Posterior cingulate gyrus (tissue), 11 donors: ENCODE data around the gene CTSW.

Source experiments
- DNase-seq, 10 donors: peaks; one replicate each; pipeline versions ENCODE4 v3.0.0 to v3.0.0-alpha.2; 2020 to 2021; ENCODE audit warnings: mixed read lengths in 3 of 10
- intact Hi-C: fragments of 100-400 bp; cut with DNase I; formaldehyde crosslinking; loops from one replicate; pipeline ENCODE4 v1.15.1; 2023

The CTSW gene

DNA sequence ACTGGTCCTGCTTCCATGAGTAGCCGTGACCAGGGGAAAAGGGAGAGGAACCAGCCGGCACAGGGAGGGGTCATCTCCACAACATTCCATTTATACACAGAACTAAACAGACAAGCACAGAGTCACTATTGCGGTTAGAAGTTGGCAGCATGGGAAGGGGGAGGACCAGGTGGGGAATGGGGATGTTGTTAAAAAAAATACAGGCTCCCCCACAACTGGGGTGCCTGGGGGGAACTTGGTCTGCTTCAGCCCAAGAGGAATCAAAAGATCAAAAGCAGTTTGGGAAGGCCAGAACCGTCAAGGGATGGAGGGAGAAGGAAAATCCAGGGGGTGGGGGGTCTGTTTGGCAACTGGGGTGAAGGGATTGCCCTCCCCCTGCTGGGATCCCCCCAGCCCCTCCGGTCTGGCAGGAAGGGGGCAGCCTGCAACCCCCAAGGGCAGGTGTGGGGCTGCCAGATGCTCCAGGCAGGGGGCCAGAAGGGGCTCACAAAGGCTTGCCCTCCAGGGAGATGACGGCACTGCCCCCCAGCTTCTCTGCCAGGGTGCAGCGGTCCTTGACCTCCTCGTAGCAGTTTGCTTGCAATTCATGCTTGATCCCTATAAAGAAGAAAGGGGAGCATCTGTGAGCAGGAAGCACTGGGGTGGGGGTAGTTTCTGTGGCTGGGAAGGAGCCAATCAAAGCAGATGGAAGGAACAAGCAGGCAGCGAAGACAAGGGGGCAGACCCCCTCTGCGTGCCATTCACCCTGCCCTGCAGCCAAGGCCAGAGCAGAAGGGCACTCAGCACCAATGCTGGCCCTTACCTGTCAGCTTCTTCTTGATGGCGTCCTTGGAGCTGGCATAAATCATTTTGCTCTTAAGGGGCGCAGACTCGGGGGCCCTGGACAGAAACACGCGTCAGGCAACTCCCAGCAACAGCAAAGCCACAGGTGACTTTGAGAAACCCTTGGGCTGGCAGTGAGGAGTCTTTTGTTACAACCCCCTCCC is 24.5 kb upstream of the CTSW start:
- DNase-seq, result peak in 2 of 10 donors; percentile 2 to 76
- intact Hi-C loops, result no loop called here

GRCh38 chr11:65855927-65856363 is 23.7 kb upstream of the CTSW start:
- intact Hi-C loops, result no loop called here
- DNase-seq, result peak in 2 of 10 donors; percentile 2 to 33

DNA sequence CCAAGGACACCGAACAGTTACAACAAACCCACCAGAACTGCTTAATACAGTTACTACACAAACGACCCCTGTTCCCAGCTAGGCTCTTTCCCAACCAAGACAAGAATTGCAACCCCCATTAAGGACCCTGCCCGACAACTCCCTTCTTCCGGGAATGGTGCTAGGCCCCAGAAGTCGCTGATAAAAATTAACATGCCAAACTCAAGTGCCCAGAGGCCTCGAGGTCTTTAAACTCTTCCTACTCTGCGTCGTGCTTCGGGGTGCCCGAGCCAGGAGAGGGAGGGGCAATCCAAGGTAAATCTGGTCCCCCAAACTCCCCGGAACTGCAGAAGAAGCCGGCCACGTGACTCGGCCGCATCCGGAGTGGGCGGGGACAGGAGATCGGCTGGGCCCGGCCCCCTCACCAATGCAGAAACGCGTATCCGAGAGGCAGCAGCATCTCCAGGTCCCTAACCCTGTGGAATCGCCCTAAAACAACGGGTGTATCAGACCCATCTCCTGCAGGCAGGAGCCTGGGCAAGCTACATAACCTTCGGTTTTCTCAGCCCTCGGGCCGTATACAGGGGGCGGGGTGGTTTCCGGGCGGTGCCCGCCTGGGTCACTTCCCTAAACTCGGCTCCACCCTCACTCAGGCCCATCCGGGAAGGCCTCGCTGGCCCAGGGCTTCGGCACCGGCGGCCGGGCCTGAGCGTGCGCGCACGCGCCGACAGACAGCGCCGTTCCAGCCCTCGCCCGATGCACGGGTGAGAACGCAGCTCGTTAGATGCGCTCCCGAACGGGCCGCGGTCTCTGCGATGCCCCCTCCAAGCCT is 22.7 kb upstream of the CTSW start:
- DNase-seq, result peak; percentile 64 to 96 (median 80)
- intact Hi-C loops, result no loop called here

- intact Hi-C loops, result no loop called here
- peak in 8 of 10 donors; percentile 40 to 95 (median 61) for DNase-seq
Measured at GRCh38 chr11:65857500-65857852, 22.2 kb upstream of the CTSW start.

GRCh38 chr11:65857853-65858680 is 21.6 kb upstream of the CTSW start, which contains the start of gene CFL1:
Gene CFL1 (minus strand): TSS chr11:65858180. CDS start chr11:65858099, 81 bp downstream.
- intact Hi-C loops, result loop anchor here (2.0 kb wide), 1 partner anchor 33 kb away; the partner anchor contains the start of gene CCDC85B
- DNase-seq, result peak; percentile 96 to 100 (median 98)

GRCh38 chr11:65858681-65859087 is 21.0 kb upstream of the CTSW start:
- intact Hi-C loops, result loop anchor here (2.0 kb wide), 1 partner anchor 32 kb away; the partner anchor contains the start of gene CCDC85B
- DNase-seq, result no peak

GRCh38 chr11:65859095-65859811 is 20.4 kb upstream of the CTSW start:
- peak; percentile 90 to 100 (median 97) for DNase-seq
- intact Hi-C loops, result loop anchor here (2.0 kb wide), 1 partner anchor 32 kb away; the partner anchor contains the start of gene CCDC85B

GRCh38 chr11:65859812-65860277 is 19.8 kb upstream of the CTSW start:
- intact Hi-C loops, result loop anchor here (2.0 kb wide), 1 partner anchor 31 kb away; the partner anchor contains the start of gene CCDC85B
- DNase-seq, result peak in 3 of 10 donors; percentile 26 to 74 (median 38)

- DNase-seq, result peak; percentile 92 to 99 (median 95)
- intact Hi-C loops, result no loop called here
Measured at GRCh38 chr11:65860278-65861164, 19.1 kb upstream of the CTSW start, which contains the start of gene MUS81. Gene MUS81 (plus strand): TSS chr11:65860433. CDS start chr11:65860754, 321 bp downstream.

- DNase-seq, result peak in 1 of 10 donors; percentile 78
- intact Hi-C loops, result no loop called here
Measured at GRCh38 chr11:65861165-65861505, 18.5 kb upstream of the CTSW start.

- peak in 2 of 10 donors; percentile 19 to 62 for DNase-seq
- intact Hi-C loops, result no loop called here
Measured at GRCh38 chr11:65861533-65862183, 18.0 kb upstream of the CTSW start.

DNA sequence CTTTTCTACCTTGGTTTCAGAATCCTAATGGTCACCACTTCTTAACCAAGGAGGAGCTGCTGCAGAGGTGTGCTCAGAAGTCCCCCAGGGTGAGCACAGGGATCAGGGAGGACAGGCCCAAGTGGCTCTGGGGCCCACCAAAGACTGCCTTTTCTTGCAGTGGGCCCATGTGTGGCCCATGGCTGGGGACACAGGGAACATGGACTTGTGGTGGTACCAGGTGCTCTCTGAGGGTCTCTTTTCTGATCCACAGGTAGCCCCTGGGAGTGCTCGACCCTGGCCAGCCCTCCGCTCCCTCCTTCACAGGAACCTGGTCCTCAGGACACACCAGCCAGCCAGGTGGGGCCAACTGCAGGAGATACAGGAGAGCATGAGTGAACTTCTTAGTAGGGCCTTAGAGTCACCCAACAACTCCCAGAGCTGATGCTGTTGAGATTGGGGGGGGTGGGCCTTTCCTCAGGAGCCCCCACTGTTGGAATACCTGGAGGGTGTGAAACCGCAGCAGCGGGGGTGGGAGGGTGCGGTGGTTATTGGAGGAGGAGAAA is 17.4 kb upstream of the CTSW start:
- DNase-seq, result peak in 2 of 10 donors; percentile 17 to 21
- intact Hi-C loops, result no loop called here

DNA sequence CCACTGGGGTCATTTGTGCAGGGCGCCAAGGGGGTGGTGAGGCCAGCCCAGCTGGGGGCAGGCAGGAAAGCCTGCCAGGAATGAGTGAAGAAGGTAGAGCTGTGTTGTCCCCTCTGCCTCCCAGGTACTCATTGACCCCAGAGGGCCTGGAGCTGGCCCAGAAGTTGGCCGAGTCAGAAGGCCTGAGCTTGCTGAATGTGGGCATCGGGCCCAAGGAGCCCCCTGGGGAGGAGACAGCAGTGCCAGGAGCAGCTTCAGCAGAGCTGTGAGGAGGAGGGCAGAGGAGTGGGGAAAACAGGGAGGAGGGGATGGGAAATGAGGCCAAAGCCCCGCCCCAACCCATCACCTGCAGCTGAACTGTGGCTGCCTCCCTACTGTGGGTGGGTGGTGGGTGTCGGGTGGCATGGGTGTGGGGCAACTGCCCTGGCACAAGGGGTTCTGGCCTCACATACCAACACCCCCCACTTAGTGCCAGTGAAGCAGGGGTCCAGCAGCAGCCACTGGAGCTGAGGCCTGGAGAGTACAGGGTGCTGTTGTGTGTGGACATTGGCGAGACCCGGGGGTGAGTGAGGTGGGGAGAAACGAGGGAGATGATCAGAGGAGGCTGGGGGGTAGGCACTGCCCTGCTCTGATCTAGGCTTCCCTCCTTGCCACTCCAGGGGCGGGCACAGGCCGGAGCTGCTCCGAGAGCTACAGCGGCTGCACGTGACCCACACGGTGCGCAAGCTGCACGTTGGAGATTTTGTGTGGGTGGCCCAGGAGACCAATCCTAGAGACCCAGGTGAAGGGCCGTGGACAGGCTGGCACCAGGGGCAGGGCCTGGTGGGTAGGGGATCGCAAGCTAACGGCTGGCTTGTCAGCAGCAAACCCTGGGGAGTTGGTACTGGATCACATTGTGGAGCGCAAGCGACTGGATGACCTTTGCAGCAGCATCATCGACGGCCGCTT is 16.4 kb upstream of the CTSW start:
- peak in 4 of 10 donors; percentile 6 to 76 (median 57) for DNase-seq
- intact Hi-C loops, result no loop called here

GRCh38 chr11:65863889-65864705 is 15.5 kb upstream of the CTSW start:
- peak in 2 of 10 donors; percentile 18 to 37 for DNase-seq
- intact Hi-C loops, result no loop called here
